CD4-positive, alpha-beta memory T cell (primary cell): Measurements from ENCODE around the gene MDK. TPM values are rescaled to one million over a fixed set of nuclear protein-coding genes. Genes with fewer than 3 reads are reported as not detected.

Experiments
- CTCF ChIA-PET: fragments of 350-600 bp; sonication (Branson Sonifier 250); formaldehyde crosslinking; loops from one replicate; lab custom pipeline; 2021; ENCODE audit warnings: inconsistent platforms; ENCODE audit not compliant: partially characterized antibody; lab: Charles Lee
- POLR2A ChIA-PET: fragments of 350-600 bp; sonication (Branson Sonifier 250); formaldehyde crosslinking; loops from one replicate; lab custom pipeline; 2021; ENCODE audit not compliant: partially characterized antibody; lab: Charles Lee
- DNase-seq, 5 donors: peaks; one replicate each; pipeline versions ENCODE4 v3.0.0 to v3.0.0-alpha.2; 2020 to 2022; ENCODE audit warnings: mixed read lengths in 1 of 5
- H3K27ac ChIP-seq: one replicate; pipeline ENCODE4 v1.7.0; 2013; ENCODE audit warnings: low read depth, low read length
- H3K27me3 ChIP-seq: 2 replicates; pipeline ENCODE4 v1.7.0; 2013; ENCODE audit warnings: mild to moderate bottlenecking, low read length, moderate library complexity; ENCODE audit not compliant: insufficient read depth
- H3K36me3 ChIP-seq: 2 replicates; pipeline ENCODE4 v1.7.0; 2013; ENCODE audit warnings: mild to moderate bottlenecking, low read length, moderate library complexity; ENCODE audit not compliant: insufficient read depth
- H3K4me1 ChIP-seq: 2 replicates; pipeline ENCODE4 v1.7.0; 2013; ENCODE audit warnings: mild to moderate bottlenecking, low read length, moderate library complexity; ENCODE audit not compliant: insufficient read depth
- H3K4me3 ChIP-seq, 2 donors: one replicate each; pipeline ENCODE4 v1.7.0; 2013; ENCODE audit warnings: low read length in 2 of 2, mild to moderate bottlenecking in 1 of 2
- H3K9me3 ChIP-seq, 2 donors: one replicate each; pipeline ENCODE4 v1.7.0; 2013; ENCODE audit warnings: low read length in 2 of 2, control low read depth in 1 of 2; ENCODE audit not compliant: control insufficient read depth in 1 of 2
- H3K27ac Mint-ChIP-seq, 7 donors: one replicate each; pipeline ENCODE4 v1.8.0; 2020 to 2021; ENCODE audit warnings: mixed read lengths in 7 of 7, mild to moderate bottlenecking in 6 of 7, inconsistent platforms in 3 of 7, moderate library complexity in 3 of 7
- H3K27me3 Mint-ChIP-seq, 2 donors: one replicate each; pipeline ENCODE4 v1.8.0; 2020 to 2021; ENCODE audit warnings: mixed read lengths in 2 of 2
- H3K36me3 Mint-ChIP-seq, 2 donors: one replicate each; pipeline ENCODE4 v1.8.0; 2020 to 2021; ENCODE audit warnings: mixed read lengths in 2 of 2, inconsistent platforms in 1 of 2, mild to moderate bottlenecking in 1 of 2
- H3K4me1 Mint-ChIP-seq, 4 donors: one replicate each; pipeline ENCODE4 v1.8.0; 2020 to 2021; ENCODE audit warnings: mixed read lengths in 4 of 4, mild to moderate bottlenecking in 1 of 4
- H3K4me3 Mint-ChIP-seq, 8 donors: one replicate each; pipeline ENCODE4 v1.8.0; 2020 to 2021; ENCODE audit warnings: mixed read lengths in 8 of 8, mild to moderate bottlenecking in 7 of 8, moderate library complexity in 6 of 8, inconsistent platforms in 3 of 8
- H3K9me3 Mint-ChIP-seq, 8 donors: one replicate each; pipeline ENCODE4 v1.8.0; 2020 to 2021; ENCODE audit warnings: mixed read lengths in 8 of 8, mild to moderate bottlenecking in 5 of 8, inconsistent platforms in 3 of 8, moderate library complexity in 1 of 8
- intact Hi-C: fragments of 100-400 bp; cut with micrococcal nuclease; formaldehyde crosslinking; loops from one replicate; pipeline ENCODE4 v1.15.1; 2023
- polyA plus RNA-seq, 2 donors: library from polyadenylated mRNA; unstranded; fragments of 300-500 nt; fragmentation: Illumina TruSeq; gene quantifications; one replicate each; pipeline ENCODE4 v1.2.3, GENCODE V29; 2021
- total RNA-seq, 2 experiments: library from RNA; stranded (reverse); gene quantifications; one replicate each; pipeline ENCODE4 v1.2.3, GENCODE V29; 2021

The MDK gene
- 1 to 10 TPM; 4.7 to 5.6 TPM for total RNA-seq
- not detected for polyA plus RNA-seq

GRCh38 chr11:46381048-46381818, at the start of gene MDK:
MDK (plus strand) TSS chr11:46381669; CDS start chr11:46382058, 389 bp downstream.
- intact Hi-C loops, result loop anchor here (5.0 kb wide), 1 partner anchor 34 kb away; the partner anchor contains the start of gene DGKZ

GRCh38 chr11:46332093-46332567, 49.3 kb upstream of the MDK start:
- Mint-ChIP-seq H3K27ac (peak overlapping the region; percentile 84 to 98 (median 94)), H3K27me3 (no peaks in the 10 kb centered on the region), H3K4me1 (peaks cover 33 to 72% (median 58%) of the 10 kb centered on the region in 4 donors), H3K9me3 (no peaks in the 10 kb centered on the region), H3K36me3 (peaks cover 0 to 3% of the 10 kb centered on the region in 2 donors), H3K4me3 (peak overlapping the region; percentile 86 to 96 (median 90))
- peak overlapping the region; percentile 15 to 54 for H3K4me3 ChIP-seq
- peak overlapping the region; percentile 42 for H3K27ac ChIP-seq
- POLR2A ChIA-PET, result interaction anchor here (1.0 to 9.8 kb wide), 8 partner anchors 15 to 414 kb away, joined by 3 to 262 read pairs (median 5); partner anchors contain the start of genes DGKZ and PEX16
- intact Hi-C loops, result loop anchor here (5.0 kb wide), 1 partner anchor 35 kb away; no protein-coding TSS in a partner anchor
- H3K9me3 ChIP-seq, result no peaks in the 10 kb centered on the region
- H3K36me3 ChIP-seq, result no peaks in the 10 kb centered on the region
- H3K27me3 ChIP-seq, result no peaks in the 10 kb centered on the region
- no peak for DNase-seq
- CTCF ChIA-PET, result interaction anchor here (1.1 to 11.9 kb wide), 8 partner anchors 11 to 92 kb away, joined by 3 to 187 read pairs (median 13); no protein-coding TSS in a partner anchor
- H3K4me1 ChIP-seq, result peaks cover 69% of the 10 kb centered on the region

More at GRCh38 chr11:46381048-46381818, at the start of gene MDK:
- Histone ChIP-seq H3K27ac (peak within 1 kb of the TSS; percentile 49), H3K4me3 (peak within 1 kb of the TSS; percentile 29 to 60), H3K36me3 (peaks cover 9% of the 10 kb centered on the region), H3K9me3 (no peaks in the 10 kb centered on the region), H3K27me3 (peaks cover 12% of the 10 kb centered on the region), H3K4me1 (peaks cover 12% of the 10 kb centered on the region)
- H3K9me3 Mint-ChIP-seq, result peaks cover 0 to 2% (median 0%) of the 10 kb centered on the region in 8 donors
- ChIA-PET CTCF (interaction anchor here (0.5 kb wide), 1 partner anchor 19 kb away, joined by 3 read pairs; no protein-coding TSS in a partner anchor), POLR2A (interaction anchor here (0.7 to 4.3 kb wide), 8 partner anchors 9 to 213 kb away, joined by 3 to 34 read pairs (median 4); partner anchors contain the start of genes AMBRA1 and DGKZ)
- no peak for DNase-seq
- peaks cover 8 to 20% of the 10 kb centered on the region in 2 donors for H3K27me3 Mint-ChIP-seq
- peak within 1 kb of the TSS in 3 of 7 donors; percentile 42 to 86 (median 48) for H3K27ac Mint-ChIP-seq
- peaks cover 4 to 13% (median 7%) of the 10 kb centered on the region in 4 donors for H3K4me1 Mint-ChIP-seq
- H3K36me3 Mint-ChIP-seq, result peaks cover 15 to 28% of the 10 kb centered on the region in 2 donors
- H3K4me3 Mint-ChIP-seq, result peak within 1 kb of the TSS; percentile 67 to 90 (median 82)

- H3K4me1 ChIP-seq, result peaks cover 74% of the 10 kb centered on the region
- ChIA-PET POLR2A (interaction anchor here (0.6 to 9.8 kb wide), 9 partner anchors 15 to 415 kb away, joined by 3 to 262 read pairs (median 5); partner anchors contain the start of genes DGKZ and PEX16), CTCF (interaction anchor here (1.1 to 11.9 kb wide), 9 partner anchors 10 to 93 kb away, joined by 3 to 187 read pairs (median 5); no protein-coding TSS in a partner anchor)
- peak in 4 of 5 donors; percentile 30 to 59 (median 44) for DNase-seq
- H3K27ac ChIP-seq, result peak overlapping the region; percentile 42
- peak overlapping the region; percentile 15 to 54 for H3K4me3 ChIP-seq
- no peaks in the 10 kb centered on the region for H3K27me3 ChIP-seq
- intact Hi-C loops, result loop anchor here (5.0 kb wide), 1 partner anchor 35 kb away; no protein-coding TSS in a partner anchor
- Mint-ChIP-seq H3K27me3 (no peaks in the 10 kb centered on the region), H3K27ac (peak overlapping the region in 6 of 7 donors; percentile 84 to 98 (median 96)), H3K36me3 (peaks cover 0 to 3% of the 10 kb centered on the region in 2 donors), H3K9me3 (no peaks in the 10 kb centered on the region), H3K4me3 (peak overlapping the region; percentile 87 to 96 (median 90)), H3K4me1 (peaks cover 33 to 74% (median 61%) of the 10 kb centered on the region in 4 donors)
- no peaks in the 10 kb centered on the region for H3K9me3 ChIP-seq
- no peaks in the 10 kb centered on the region for H3K36me3 ChIP-seq
These were observed 48.7 kb upstream of the MDK start for GRCh38 chr11:46332568-46333393.

GRCh38 chr11:46333394-46333947, 48.0 kb upstream of the MDK start:
- H3K36me3 Mint-ChIP-seq, result peaks cover 0 to 3% of the 10 kb centered on the region in 2 donors
- no peaks in the 10 kb centered on the region for H3K27me3 ChIP-seq
- H3K9me3 Mint-ChIP-seq, result no peaks in the 10 kb centered on the region
- H3K27me3 Mint-ChIP-seq, result no peaks in the 10 kb centered on the region
- peaks cover 34 to 80% (median 64%) of the 10 kb centered on the region in 4 donors for H3K4me1 Mint-ChIP-seq
- ChIA-PET POLR2A (interaction anchor here (0.6 to 9.8 kb wide), 8 partner anchors 14 to 415 kb away, joined by 3 to 262 read pairs (median 5); partner anchors contain the start of genes DGKZ and PEX16), CTCF (interaction anchor here (1.1 to 11.9 kb wide), 7 partner anchors 10 to 94 kb away, joined by 3 to 187 read pairs (median 5); no protein-coding TSS in a partner anchor)
- peak; percentile 36 to 55 (median 40) for DNase-seq
- H3K27ac ChIP-seq, result peak overlapping the region; percentile 42
- H3K4me3 ChIP-seq, result peak overlapping the region; percentile 34 to 54
- peak overlapping the region; percentile 41 to 92 (median 88) for H3K27ac Mint-ChIP-seq
- H3K36me3 ChIP-seq, result no peaks in the 10 kb centered on the region
- H3K4me3 Mint-ChIP-seq, result peak overlapping the region; percentile 89 to 95 (median 90)
- intact Hi-C loops, result loop anchor here (5.0 kb wide), 1 partner anchor 36 kb away; no protein-coding TSS in a partner anchor
- peaks cover 79% of the 10 kb centered on the region for H3K4me1 ChIP-seq
- no peaks in the 10 kb centered on the region for H3K9me3 ChIP-seq

- H3K4me1 Mint-ChIP-seq, result peaks cover 34 to 86% (median 68%) of the 10 kb centered on the region in 4 donors
- H3K36me3 Mint-ChIP-seq, result peaks cover 0 to 3% of the 10 kb centered on the region in 2 donors
- CTCF ChIA-PET, result interaction anchor here (1.1 to 11.9 kb wide), 3 partner anchors 10 to 22 kb away, joined by 3 to 187 read pairs (median 5); partner anchors contain the start of gene DGKZ
- POLR2A ChIA-PET, result interaction anchor here (1.0 to 9.8 kb wide), 3 partner anchors 13 to 26 kb away, joined by 3 to 262 read pairs (median 53); partner anchors contain the start of gene DGKZ
- H3K4me3 Mint-ChIP-seq, result peak overlapping the region; percentile 89 to 95 (median 90)
- no peak for DNase-seq
- Histone ChIP-seq H3K27ac (no peak overlapping the region), H3K4me3 (peak overlapping the region in 1 of 2 donors; percentile 34), H3K27me3 (no peaks in the 10 kb centered on the region), H3K36me3 (no peaks in the 10 kb centered on the region), H3K9me3 (no peaks in the 10 kb centered on the region), H3K4me1 (peaks cover 86% of the 10 kb centered on the region)
- H3K9me3 Mint-ChIP-seq, result no peaks in the 10 kb centered on the region
- peak overlapping the region in 2 of 7 donors; percentile 8 to 57 for H3K27ac Mint-ChIP-seq
- intact Hi-C loops, result loop anchor here (5.0 kb wide), 1 partner anchor 37 kb away; no protein-coding TSS in a partner anchor
- H3K27me3 Mint-ChIP-seq, result no peaks in the 10 kb centered on the region
These were observed 47.3 kb upstream of the MDK start for GRCh38 chr11:46334211-46334610.
